Esophagus mucosa (tissue), 1 donor: ENCODE measurements around the gene PFN3. TPM values are rescaled to one million over a fixed set of nuclear protein-coding genes. Genes with fewer than 3 reads are reported as not detected.
A peak's percentile ranks its signal among the peaks of the same experiment; 100 is the strongest.

Experiments used
- ATAC-seq: fragments of 200-7000 bp; cut with Tn5 transposase; one replicate; pipeline ENCODE4 v1.9.1; 2020
- total RNA-seq: library from RNA; stranded (reverse); gene quantifications from one replicate; pipeline ENCODE4 v1.2.4, GENCODE V29; 2023
- donor health status: DM: yes; HTN: yes; CAD: no.

Gene PFN3, protein sequence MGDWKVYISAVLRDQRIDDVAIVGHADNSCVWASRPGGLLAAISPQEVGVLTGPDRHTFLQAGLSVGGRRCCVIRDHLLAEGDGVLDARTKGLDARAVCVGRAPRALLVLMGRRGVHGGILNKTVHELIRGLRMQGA
- total RNA-seq = not detected

DNA sequence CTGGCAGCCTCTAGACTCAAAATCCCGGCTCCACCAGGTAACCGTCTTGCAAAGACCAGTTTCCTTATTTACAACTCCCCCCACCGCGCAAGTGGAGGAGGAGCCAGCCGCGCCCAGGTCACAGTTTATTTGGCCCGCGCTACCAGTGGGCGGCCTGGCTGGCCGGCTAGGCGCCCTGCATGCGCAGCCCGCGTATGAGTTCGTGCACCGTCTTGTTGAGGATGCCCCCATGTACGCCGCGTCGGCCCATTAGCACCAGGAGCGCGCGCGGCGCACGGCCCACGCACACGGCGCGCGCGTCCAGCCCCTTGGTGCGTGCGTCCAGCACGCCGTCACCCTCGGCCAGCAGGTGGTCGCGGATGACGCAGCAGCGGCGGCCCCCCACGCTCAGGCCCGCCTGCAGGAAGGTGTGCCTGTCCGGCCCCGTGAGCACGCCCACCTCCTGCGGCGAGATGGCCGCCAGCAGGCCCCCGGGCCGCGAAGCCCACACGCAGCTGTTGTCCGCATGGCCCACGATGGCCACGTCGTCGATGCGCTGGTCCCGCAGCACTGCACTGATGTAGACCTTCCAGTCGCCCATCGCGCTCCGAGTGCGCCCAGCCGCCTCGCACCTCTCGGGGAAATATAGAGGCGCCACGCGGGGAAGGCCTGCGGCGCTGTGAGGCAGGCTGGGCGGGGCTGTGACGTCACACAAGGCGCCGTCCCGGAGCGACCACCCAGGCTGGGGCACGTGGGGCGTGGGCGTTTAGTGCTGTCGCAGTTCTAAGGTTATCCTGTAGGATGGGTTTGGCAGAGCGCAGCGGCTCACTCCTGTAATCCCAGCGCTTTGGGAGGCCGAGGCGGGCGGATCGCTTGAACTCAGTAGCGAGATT is at the start of gene PFN3:
TSS of gene PFN3 (minus strand) at position 665 of the 872 bp plus-strand sequence. CDS start at position 580, 85 bp downstream.
- no peak for ATAC-seq

DNA sequence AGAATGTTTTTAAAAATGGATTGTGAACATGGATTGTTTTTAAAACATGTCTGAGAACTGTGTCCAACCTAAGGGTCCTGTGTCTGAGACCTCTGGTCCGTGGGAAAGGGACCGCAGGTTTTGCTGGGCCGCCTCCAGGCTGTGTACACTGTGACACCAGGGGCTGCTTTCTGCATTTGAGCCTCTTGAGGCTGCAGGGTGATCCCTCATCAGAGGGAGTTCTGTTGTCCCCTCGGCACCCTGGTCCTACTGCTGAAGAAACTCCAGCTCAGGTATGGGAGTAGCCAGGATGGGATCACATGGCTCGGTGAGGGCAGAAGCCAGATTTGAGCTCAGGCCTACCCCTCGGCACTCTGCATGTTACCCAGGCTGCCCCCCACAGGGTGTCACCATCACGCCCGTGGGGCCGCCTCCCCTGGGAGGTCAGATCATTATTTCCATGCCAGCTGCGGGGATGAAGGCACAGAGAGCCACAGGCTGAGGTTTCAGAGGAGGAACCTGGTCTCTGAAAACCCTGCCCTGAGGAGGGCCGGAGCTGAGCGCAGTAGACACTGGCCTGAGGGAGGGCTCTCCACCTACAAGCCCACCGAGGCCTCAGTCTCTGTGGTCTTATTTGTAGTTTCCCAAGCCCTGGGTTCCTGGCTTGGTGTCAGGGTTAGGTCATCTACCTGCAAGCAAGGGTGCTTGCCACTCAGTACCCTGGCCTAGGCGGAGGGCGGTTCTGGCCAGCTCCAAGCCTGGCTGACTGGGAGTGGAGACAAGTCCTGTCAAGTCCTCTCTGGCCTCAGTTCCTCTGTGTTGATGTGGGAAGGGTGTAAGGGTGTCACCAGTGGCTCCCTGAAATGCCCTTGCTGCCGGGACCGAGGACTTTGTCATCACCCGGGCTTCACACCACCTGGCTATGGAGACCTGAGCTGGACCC is 48.9 kb upstream of the PFN3 start:
- peak; percentile 50 for ATAC-seq

DNA sequence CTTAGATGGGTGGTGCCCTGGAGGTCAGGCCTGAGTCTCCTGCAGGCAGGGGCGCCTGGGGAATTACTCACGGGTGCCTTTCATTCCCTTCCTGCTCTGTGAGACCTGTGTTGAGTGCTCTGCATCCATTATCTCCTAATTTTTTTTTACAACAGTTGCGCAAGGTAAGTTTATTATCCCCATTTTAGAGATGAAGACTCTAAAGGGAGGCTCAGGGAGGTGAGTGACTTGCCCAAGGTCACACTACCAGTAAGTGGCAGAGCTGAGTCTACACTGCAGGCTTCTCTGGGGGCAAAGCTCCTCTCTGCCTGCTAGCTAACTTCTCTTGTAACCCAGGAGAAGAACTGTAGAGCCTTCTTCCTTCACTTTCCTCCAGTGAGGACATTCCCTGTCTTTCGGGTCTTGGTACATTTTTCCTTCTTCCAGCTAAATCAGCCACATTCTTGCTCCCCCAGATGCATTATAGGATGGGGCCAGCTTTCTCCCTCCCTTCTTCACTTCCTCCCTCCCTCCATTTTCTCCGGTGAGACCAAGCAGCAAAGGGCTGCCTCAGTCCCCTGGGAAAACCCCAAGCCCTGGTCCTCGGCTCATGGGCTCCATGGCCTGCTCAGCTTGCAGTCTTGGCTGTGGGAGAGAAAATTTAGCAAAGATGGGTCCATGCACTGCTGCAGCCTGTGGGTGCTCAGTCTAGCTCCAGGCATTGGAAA is 47.9 kb upstream of the PFN3 start:
- ATAC-seq = no peak

DNA sequence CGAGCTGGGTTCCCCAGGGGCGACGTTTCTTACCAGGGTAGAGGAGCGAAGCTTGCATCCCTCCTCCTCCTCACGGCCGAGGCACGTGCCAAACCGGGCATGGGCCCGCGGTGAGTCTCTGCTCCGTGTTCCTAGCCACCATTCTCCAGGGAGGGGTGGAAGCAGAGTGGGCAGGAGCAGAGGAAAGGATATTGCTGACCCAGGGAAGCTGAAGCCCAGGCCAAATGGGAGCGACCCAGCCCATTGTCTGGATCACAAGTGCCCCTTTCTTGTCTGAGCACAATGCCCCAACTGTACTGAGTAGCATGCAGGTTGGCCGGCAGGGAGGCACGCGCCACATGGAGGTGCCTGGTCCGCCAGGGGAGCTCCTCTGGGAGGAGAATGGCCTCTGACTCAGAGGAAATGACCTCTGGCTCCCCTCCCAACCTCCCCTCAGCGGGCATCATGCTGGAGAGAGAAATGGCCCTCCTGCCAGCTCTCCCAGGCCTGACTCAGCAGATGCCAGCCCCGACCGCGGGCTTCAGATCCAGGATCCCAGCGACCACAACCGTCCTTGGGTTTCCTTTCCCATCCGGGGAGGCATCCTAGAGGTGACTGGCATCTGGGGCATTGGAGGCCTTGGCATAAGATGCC is 47.3 kb upstream of the PFN3 start:
- peak; percentile 8 for ATAC-seq

DNA sequence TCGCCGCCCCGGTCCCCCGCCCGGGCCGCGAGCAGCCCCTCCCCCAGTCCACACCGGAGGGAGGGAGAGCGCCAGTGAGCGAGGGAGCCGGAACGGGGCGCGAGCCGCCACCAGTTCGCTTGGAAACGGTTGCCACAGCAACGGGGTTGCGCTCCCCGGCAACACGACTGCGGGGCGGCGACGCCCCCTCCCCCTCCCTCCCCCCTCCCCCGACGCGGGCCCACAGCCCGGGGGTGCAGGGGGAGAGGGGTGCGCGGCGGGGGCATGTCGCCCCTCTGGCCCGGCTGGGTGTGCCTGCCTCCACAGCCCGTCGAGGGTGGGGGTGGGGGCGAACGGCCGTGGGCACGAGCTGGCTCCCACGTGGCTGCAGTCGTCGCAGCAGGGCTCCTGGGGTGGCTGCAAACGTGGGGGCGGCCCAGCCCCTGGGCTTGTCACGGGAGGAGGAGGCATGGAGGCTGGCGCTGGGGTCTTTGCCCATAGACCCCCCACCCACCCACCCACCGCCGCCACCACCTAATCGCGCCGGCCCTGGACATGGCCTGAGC is 46.7 kb upstream of the PFN3 start:
- peak; percentile 2 for ATAC-seq

DNA sequence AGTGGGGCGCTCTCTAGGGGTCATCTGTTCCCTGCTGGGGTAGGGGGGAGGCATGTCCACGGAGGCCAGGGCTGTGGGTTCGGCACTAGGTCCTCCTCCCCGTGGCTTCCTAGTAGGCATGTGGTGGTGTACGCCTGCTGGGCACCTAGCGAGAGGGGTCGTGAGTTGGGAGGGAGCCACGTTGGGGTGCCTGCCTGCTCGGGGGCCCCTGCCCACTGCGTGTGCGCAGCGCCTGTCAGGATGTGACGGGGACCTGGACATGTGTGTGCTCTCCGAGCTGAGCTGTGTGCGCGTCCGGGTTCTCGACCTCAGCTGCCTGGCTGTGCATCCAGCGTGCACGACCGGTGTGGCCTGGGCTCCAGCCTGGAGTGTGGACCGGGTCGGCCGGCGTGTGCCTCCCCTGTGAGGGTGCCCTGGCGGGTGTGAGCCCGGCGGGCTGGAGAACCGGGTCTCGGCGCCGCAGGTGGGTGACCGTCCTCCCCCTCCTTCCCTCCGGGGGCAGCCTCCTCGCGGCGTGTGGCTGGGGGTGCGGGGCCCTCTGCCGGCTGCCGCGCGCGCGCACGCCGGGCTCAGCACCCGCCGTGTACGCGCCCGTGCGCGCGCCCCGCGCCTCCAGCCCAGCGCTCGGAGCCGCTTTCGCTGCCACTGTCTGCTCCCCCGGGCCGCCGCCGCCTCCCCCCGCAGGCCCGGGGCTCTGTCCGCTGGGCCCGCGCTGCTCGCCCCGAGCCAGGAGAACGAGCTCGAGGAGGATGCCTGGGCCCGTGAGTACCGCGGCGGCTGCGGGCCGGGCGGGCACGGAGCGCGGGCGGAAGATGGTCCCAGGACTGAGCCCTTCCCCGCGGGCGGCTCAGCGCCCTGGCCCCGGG is 46.0 kb upstream of the PFN3 start, which contains the start of gene PRR7:
TSS of gene PRR7 (plus strand) at position 615 of the 866 bp plus-strand sequence. CDS start 8,254 bp downstream, outside the sequence.
- peak; percentile 61 for ATAC-seq

DNA sequence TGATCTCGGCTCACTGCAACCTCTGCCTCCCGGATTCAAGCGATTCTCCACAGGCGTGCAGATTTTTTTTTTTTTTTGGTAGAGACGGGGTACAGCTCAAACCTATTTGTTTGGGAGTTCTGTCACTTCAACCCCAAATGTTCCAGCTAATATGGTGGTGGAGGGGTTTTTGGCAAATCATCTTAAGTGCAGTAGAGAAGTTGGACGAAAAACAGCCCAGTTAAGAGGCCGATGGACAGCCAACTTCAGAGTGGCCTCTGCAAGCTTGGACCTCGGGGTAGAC is 45.4 kb upstream of the PFN3 start:
- ATAC-seq = no peak

DNA sequence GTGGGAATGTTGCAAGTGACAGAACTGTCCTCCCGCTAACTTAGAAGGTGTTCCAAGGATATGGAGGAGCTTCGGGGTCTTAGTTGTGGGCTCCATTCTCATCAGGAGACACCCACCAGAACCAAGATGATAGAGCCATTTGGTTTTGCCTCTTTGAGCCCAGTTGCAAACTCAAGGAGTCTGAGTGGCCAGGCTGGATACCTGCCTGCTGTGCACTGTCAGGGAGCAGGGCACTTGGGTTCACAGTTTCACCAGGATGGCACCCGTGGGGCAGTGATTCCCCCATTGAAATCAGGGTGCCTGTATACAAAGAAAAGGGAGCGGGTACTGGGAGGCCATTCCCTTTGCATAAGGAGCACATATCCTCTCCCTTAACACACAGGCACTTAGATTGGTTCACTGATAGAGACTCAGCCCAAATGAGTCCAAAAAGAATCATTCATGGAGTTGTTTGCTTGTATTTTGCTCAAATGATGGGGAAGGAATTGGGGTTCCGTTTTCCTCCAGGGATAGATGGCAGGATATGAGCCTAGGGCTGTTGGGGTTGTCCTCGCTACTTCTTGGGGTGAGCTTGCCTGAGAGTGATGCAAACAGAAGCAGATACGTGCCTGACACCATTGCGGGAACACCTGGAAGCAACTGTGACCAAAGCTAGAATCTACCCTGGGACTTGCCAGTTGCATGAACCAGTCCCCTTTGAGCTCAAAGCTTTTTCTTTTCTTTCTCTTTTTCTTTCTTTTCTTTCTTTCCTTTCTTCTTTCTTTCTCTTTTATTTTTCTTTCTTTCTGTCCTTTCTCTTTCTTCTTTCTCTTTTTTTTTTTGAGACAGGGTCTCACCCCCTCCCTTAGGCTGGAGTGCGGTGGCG is 44.8 kb upstream of the PFN3 start:
- ATAC-seq = no peak

DNA sequence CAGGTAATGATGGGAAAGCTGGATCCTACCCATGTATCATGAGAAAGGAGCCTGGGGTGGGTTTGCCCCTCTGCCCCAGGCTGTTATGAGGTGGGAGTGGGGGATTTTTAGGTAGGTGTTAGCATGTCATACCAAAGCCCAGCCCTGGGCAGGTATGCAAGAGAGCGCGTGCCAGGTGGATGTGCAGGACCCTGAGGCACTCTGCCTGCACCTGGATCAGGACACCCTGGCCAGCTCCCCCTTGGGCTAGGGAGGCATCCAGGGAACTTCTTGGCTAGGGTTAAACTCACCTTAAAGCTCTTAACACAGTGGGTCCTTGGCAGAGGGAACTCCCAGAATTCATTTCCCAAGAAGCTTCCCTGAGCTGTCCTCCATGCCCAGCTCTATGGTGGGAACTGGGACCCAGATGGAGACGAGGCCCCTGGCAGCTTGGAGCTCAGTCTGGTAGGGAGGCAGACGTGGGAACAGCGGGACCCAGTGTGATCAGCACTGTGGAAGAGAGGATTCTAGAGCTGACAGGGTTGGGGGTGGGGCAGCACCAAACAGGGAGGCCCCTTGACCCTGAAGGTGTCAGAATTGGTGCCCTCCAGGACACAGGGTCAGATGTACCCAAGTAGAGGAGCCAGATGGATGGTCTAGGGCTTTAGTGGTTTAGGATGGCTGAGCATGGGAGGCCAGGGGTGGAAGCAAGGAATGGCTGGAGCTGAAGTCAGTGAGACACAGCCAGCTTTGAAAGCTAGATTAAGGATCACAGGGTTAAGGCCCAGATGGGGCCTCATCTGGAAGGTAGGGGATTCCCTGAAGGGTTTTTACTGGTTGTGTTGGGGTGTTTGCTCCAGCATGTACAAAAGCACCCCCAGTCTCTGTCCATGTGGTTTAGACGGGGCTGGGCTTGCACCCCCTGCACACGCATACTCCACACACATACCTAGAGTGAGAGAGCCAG is 43.9 kb upstream of the PFN3 start:
- ATAC-seq = no peak

DNA sequence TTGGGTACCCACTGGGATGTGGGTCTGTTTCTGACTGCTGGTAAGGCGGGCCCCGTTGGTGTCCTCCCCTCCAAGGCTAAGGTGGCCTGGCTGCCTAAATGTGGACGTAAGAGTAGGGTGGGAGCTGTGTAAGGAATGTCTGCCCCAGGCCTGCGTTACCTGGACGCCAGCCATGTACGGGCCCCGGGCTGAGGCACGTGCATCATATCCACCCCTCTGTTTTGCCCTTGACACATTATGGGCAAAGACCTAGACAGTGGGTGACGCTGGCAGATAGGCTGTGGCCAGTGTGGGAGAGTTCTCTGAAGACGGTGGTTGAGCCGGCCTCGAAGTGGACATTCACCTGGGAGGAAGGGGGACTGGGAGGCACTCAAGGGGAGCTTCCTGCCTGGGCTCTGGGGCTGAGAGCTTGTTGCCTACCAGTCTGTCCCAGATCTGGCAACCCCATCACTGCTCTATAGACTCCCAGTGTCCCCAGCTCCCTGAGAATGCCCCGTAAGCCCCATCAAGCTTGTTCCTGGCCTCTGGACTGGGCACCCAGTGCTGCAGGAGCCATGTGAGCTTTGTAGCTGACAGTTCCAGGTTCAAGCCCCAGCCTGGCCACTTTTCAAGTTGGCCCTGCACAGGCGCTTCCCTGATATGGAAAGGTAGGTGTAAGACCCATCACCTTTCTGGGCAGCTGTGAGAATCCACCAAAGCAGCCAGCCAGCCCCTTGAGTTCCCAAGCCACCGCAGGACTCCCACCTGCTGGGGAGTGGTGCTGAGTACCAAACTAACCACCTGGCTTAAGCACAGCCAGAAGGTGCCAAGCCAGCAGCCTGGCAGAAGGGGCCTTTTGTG is 42.9 kb upstream of the PFN3 start:
- no peak for ATAC-seq

DNA sequence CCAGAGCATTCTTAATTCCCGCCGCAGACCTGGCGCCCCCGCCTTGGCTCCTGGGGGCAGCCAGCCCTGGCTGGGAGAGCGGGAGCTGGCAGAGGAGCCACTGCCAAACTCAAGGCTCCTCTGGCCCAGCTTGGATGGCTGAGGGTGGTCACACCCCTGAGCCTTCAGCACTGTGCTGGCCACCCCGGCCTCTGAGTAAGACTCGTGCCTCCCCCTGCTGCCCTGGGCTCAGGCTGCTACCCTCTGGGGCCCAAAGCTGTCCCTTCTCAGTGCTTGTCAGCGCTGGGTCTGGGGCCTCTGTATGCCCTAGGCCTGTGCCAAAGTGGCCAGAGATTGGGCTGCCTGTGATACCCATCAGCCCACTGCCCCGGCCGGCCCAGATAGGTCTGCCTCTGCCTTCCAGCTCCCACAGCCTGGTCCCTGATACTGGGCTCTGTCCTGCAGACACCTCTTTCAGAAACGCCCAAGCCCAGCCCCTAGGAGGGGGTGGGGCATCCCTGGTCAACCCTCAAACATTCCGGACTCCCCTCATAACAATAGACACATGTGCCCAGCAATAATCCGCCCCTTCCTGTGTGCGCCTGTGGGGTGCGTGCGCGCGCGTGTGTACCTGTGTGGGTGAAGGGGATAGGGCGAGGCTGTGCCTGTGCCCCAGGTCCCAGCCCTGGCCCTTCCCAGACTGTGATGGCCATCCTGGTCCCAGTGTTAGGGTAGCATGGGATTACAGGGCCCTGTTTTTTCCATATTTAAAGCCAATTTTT is 41.8 kb upstream of the PFN3 start:
- no peak for ATAC-seq

DNA sequence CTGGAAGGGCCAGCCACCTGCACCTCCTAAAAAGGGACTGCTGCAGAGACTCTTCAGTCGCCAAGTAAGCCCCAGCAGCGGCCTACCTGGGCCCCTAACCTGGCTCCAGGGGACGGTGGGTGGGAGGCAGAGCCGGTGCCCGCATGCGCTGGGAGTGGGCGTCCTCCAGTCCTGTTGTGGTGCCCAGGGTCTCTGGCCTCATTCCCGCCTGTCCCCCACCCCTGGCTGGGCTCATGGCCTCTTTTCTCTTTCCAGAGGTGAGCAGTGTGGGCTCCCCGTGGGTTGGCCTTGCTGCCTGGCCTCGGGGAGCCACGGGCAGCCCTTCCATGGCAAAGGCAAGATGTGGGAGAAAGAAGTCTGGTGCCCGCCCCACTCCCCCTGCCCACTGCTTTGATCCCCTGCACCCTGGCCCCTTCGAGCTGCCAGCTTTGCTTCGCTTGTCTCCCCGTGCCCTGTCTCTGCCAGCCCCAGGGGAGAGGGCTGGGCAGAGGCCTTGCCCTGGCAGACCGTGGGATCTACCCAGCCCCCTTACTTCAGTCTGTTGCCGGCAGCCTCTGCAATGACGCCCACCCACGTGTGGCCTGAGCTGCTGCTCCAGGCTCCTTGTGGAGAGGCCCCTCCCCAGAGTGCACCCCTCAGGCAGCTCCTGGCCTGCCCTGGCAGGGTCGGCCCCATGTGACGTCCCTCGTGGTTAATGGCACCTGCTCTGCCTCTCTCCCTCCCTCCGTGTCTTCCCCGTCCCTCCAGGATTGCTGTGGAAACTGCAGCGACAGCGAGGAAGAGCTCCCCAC is 40.7 kb upstream of the PFN3 start:
- no peak for ATAC-seq

DNA sequence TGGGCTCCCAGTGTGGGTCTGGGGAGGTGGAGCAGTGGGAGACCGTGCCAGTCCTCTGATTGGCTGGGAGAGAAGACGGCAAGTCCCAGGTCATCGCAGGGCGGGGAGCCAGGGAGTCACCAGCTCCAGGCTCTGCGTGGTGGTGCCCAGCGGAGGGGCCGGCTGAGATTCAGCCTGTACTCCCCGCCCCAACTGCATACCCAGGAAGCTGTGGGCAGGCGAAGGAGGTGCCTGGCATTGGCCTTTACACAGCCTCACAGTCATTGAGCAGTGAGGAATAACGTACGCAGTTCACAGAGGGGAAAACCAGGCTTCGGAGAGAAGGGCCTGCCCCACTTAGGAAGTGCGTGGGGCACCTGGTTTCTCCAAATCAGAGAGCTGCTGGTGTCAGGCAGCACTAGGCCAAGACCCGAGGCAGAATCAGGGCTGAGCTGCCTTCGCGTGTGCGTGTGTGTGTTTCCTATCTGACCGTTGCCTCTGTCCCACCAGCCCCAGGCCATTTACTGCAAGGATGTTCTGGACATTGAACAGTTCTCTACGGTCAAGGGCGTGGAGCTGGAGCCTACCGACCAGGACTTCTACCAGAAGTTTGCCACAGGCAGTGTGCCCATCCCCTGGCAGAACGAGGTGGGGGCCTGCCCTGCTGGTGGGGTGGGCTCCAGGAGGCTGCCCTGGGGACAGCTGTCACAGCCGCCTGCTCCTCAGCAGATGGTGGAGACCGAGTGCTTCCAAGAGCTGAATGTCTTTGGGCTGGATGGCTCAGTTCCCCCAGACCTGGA is 39.9 kb upstream of the PFN3 start:
- ATAC-seq = no peak

DNA sequence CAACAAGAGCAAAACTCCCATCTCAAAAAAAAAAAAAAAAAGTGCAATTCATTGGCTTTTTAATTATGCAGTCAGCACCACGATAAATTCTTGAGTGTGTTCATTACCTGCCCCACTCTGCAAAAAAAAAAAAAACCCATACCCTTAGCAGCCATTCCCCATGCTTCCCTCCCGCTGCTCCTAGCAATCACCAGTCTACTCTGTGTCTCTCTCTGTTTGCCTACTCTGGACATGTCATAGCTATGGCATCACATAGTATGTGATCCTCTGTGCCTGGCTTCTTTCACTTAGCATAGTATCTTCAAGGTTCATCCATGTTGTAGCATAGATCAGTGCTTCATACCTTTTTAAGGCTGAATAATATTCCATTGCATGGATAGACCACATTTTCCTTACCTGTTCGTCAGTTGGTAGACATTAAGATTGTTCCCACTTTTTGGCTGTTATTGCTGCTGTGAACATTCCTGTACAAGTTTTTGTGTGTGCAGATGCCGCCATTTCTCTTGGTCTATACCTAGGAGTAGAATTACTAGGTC is 39.1 kb upstream of the PFN3 start:
- ATAC-seq = no peak

DNA sequence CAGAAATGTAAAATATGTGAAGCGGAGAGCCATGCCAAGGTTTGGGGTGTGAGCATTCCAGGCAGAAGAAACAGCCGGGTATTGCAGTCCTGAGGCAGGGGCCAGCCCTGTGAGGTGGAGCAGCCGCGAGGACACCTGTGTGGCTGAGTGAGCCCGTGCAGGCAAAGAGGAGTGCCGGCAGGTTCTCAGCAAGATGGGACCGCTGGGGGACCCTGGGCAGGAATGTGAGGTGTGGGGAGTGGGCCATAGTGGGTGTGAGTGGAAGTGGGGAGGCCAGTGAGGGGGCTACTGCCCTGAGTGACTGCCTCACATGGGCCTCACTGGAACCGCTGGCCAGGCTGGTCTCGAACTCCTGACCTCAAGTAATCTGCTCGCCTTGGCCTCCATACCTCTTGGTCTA is 38.0 kb upstream of the PFN3 start:
- ATAC-seq = no peak
